K562 (cell line): ENCODE data around the gene TLE6. TPM values are rescaled to one million over a fixed set of nuclear protein-coding genes. Genes with fewer than 3 reads are reported as not detected.

Source experiments
- ATAC-seq: fragments of 200-7000 bp; cut with Tn5 transposase; 3 replicates; pipeline ENCODE4 v1.9.1; 2020; ENCODE audit warnings: moderate library complexity
- BruUV-seq: library from RNA; stranded (reverse); fragments of 400-500 nt; replicated peaks from 2 replicates; lab custom pipeline; 2021; lab: Mats Ljungman, UMichigan
- CTCF ChIA-PET: fragments of 300-600 bp; formaldehyde crosslinking; extraction: SDS; loops from one replicate; lab custom pipeline; 2021; ENCODE audit warnings: low intra/inter-chr PET ratio; lab: Yijun Ruan, JAX
- POLR2A ChIA-PET: fragments of 300-600, 350-650 bp; sonication (Branson Sonifier 250); formaldehyde crosslinking; extraction: SDS; loops from one replicate; lab custom pipeline; 2021; ENCODE audit warnings: antibody characterized with exemption, inconsistent platforms; lab: Yijun Ruan, JAX
- DNase-seq, 4 experiments: peaks; one replicate each; pipeline versions ENCODE4 v3.0.0 to v3.0.0-alpha.2; 2011 to 2018; ENCODE audit warnings: low spot score in 3 of 4, mixed read lengths in 3 of 4; ENCODE audit errors: extremely low read depth in 1 of 4
- FAIRE-seq: peaks from 2 replicates; lab custom pipeline; 2011; peaks lifted over from hg19 to GRCh38; lab: Jason Lieb, UNC
- H2AFZ ChIP-seq: 2 replicates; pipeline ENCODE4 v1.6.0; 2011; ENCODE audit warnings: low read depth, low read length, control low read depth, inconsistent platforms
- H3K27ac ChIP-seq: fragments of 200-600 bp; 3 replicates; pipeline ENCODE4 v1.8.0; 2011; ENCODE audit warnings: low read depth, mild to moderate bottlenecking, control low read depth, inconsistent platforms, low read length, moderate library complexity, mixed read lengths; ENCODE audit errors: extremely low read depth
- H3K27me3 ChIP-seq, 2 experiments: fragments of 300-600 bp in 1 of 2; 2 replicates in 1 of 2; 3 replicates in 1 of 2; pipeline versions ENCODE4 v1.6.0 to v1.8.0; 2011; ENCODE audit warnings: inconsistent platforms in 2 of 2, low read length in 2 of 2, mild to moderate bottlenecking in 1 of 2, mixed read lengths in 1 of 2, moderate library complexity in 1 of 2; ENCODE audit not compliant: control insufficient read depth in 2 of 2, insufficient read depth in 2 of 2
- H3K36me3 ChIP-seq: fragments of 300-600 bp; 3 replicates; pipeline ENCODE4 v1.8.0; 2011; ENCODE audit warnings: mild to moderate bottlenecking, low read length, inconsistent platforms; ENCODE audit not compliant: control insufficient read depth, insufficient read depth
- H3K4me1 ChIP-seq, 2 experiments: fragments of 200-600 bp in 1 of 2; replicated peaks in 1 of 2; 2 replicates in 1 of 2; 3 replicates in 1 of 2; pipeline versions ENCODE4 v1.5.1 to v1.8.0; 2011; ENCODE audit warnings: inconsistent platforms in 2 of 2, low read length in 2 of 2, mild to moderate bottlenecking in 1 of 2, mixed read lengths in 1 of 2, moderate library complexity in 1 of 2; ENCODE audit not compliant: control insufficient read depth in 2 of 2, insufficient read depth in 2 of 2
- H3K4me2 ChIP-seq: 2 replicates; pipeline ENCODE4 v1.6.1; 2011; ENCODE audit warnings: low read length, control low read depth, inconsistent platforms, mixed read lengths; ENCODE audit not compliant: insufficient read depth
- H3K4me3 ChIP-seq: fragments of 200-600 bp; sonication (generic), shearing (Covaris generic); 2 replicates; pipeline ENCODE4 v1.5.1; 2016; ENCODE audit warnings: control low read depth, inconsistent platforms
- H3K79me2 ChIP-seq: fragments of 200-600 bp; 3 replicates; pipeline ENCODE4 v1.8.0; 2011; ENCODE audit warnings: low read length, inconsistent platforms; ENCODE audit not compliant: control insufficient read depth, insufficient read depth
- H3K9ac ChIP-seq, 2 experiments: 2 replicates each; pipeline versions ENCODE4 v1.6.0 to v1.6.1; 2011; ENCODE audit warnings: low read depth in 2 of 2, low read length in 2 of 2, control low read depth in 1 of 2, inconsistent platforms in 1 of 2, mild to moderate bottlenecking in 1 of 2, mixed read lengths in 1 of 2; ENCODE audit not compliant: insufficient read depth in 1 of 2
- H3K9me1 ChIP-seq: one replicate; pipeline ENCODE4 v1.6.0; 2011; ENCODE audit warnings: inconsistent platforms, mild to moderate bottlenecking, low read length, moderate library complexity; ENCODE audit not compliant: control insufficient read depth, insufficient read depth
- H3K9me3 ChIP-seq: replicated peaks from 2 replicates; pipeline ENCODE4 v1.5.1; 2011; ENCODE audit warnings: low read depth, low read length, inconsistent platforms; ENCODE audit not compliant: control insufficient read depth, insufficient read depth
- H4K20me1 ChIP-seq: replicated peaks from 2 replicates; pipeline ENCODE4 v1.6.1; 2011; ENCODE audit warnings: low read length, inconsistent platforms, mixed read lengths; ENCODE audit not compliant: control insufficient read depth, insufficient read depth
- DIDO1 ChIP-seq: fragments of 450-650 bp; IDR thresholded peaks from 2 replicates; pipeline ENCODE4 v1.6.1; 2016; ENCODE audit warnings: low read depth, missing biosample characterization, missing genetic modification characterization
- FOXA3 ChIP-seq, 2 experiments: fragments of 450-650 bp in 1 of 2; sonication (generic) in 1 of 2; formaldehyde crosslinking; IDR thresholded peaks in 1 of 2; conservative IDR thresholded peaks in 1 of 2; 2 replicates each; pipeline versions ENCODE4 v1.4.0 to v1.8.0; 2020 to 2022; ENCODE audit warnings: mild to moderate bottlenecking in 2 of 2, missing genetic modification reagents in 1 of 2
- RAD21 ChIP-seq, 2 experiments: fragments of 250-450 bp in 1 of 2; fragments of 450-650 bp in 1 of 2; sonication (Bioruptor Pico) in 1 of 2; formaldehyde crosslinking in 1 of 2; IDR thresholded peaks in 1 of 2; conservative IDR thresholded peaks in 1 of 2; 2 replicates each; pipeline versions ENCODE4 v1.4.0 to v1.8.0; 2020 to 2022; ENCODE audit warnings: mild to moderate bottlenecking in 2 of 2, moderate library complexity in 1 of 2
- ZNF76 ChIP-seq: fragments of 250-450 bp; sonication (Bioruptor Pico); IDR thresholded peaks from 2 replicates; pipeline ENCODE4 v1.4.0; 2020; ENCODE audit warnings: mild to moderate bottlenecking, moderate library complexity, borderline replicate concordance
- ZNF766 ChIP-seq: fragments of 200-800 bp; sonication (Bioruptor generic); conservative IDR thresholded peaks from 2 replicates; pipeline ENCODE4 v1.6.1; 2016; ENCODE audit warnings: missing genetic modification characterization, missing compliant biosample characterization
- WGBS: fragments of 100-300 bp; shearing (Covaris generic); methylation state at CpG from one replicate; pipeline ENCODE4 v1.1.6; 2016; ENCODE audit warnings: low coverage, mixed read lengths; ENCODE audit not compliant: insufficient coverage; ENCODE audit errors: missing lambda C conversion rate; 5-methylcytosine and 5-hydroxymethylcytosine counted together
- in situ Hi-C: fragments of 300-500 bp; cut with MboI; formaldehyde crosslinking; loops from 4 replicates; pipeline ENCODE4 v1.15.0; 2018; ENCODE audit warnings: inconsistent platforms, mixed read lengths
- intact Hi-C: fragments of 100-400 bp; cut with micrococcal nuclease; formaldehyde crosslinking; loops from 2 replicates; pipeline ENCODE4 v1.14.2; 2022
- polyA plus RNA-seq, 8 experiments: library from polyadenylated mRNA; depleted of rRNA in 4 of 8; stranded (reverse) in 5 of 8; unstranded in 3 of 8; fragments of >200 nt; fragmentation: Nextera tagmentation in 2 of 8; fragmentation: Illumina TruSeq in 1 of 8; extraction: Ambion mirVana in 2 of 8; extraction: Trizol in 1 of 8; gene quantifications; 2 replicates each; pipeline versions ENCODE4 v1.2.1 to v1.2.3, GENCODE V29; 2011 to 2014; ENCODE audit warnings: inconsistent platforms in 1 of 8, missing spikeins in 1 of 8
- total RNA-seq, 7 experiments: library from RNA; depleted of rRNA in 6 of 7; stranded (reverse); fragments of >200 nt in 6 of 7; fragmentation: Illumina TruSeq in 2 of 7; extraction: Trizol in 2 of 7; gene quantifications; 2 replicates each; pipeline versions ENCODE4 v1.2.1 to v1.2.3, GENCODE V29; 2011 to 2021; ENCODE audit warnings: low replicate concordance in 1 of 7
- TF ChIP-seq, protein P1 (sequence below): fragments of 250-450 bp; sonication (Bioruptor Pico); IDR thresholded peaks from 2 replicates; pipeline ENCODE4 v1.8.0; 2022; ENCODE audit warnings: inconsistent platforms
- TF ChIP-seq, protein P2 (sequence below): fragments of 450-650 bp; IDR thresholded peaks from 2 replicates; pipeline ENCODE4 v1.6.1; 2017; ENCODE audit warnings: mild to moderate bottlenecking, moderate library complexity
- TF ChIP-seq, protein P3 (sequence below): fragments of 250-450 bp; sonication (Bioruptor Pico); IDR thresholded peaks from 2 replicates; pipeline ENCODE4 v1.8.0; 2021; ENCODE audit warnings: mild to moderate bottlenecking, moderate library complexity

Gene TLE6
- total and polyA plus RNA-seq, 9 of the 15 experiments (the other 6 are each of a cell fraction or from before 2014, with no cell fraction given), result 1.1 to 6.1 (median 2.5) TPM

DNA sequence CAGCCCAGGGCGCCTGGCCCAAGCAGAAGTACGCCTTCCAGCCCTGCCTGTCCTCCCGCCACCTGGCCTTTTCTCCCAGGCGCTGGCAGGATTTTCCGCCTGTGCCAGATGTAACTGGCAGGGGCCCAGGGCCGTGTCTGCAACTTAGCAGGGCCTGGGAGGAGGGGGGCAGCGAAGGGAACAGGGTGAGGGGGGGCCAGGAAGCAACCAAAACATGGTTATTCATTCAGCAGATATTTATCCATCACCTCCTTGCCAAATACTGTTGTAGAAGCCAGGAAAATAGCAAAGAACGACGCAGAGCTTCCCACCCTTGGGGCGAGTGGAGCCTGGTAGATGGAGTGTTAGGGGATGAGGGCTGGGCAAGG is 5.6 kb downstream of the TLE6 start:
- in situ Hi-C loops (no loop called here), intact Hi-C loops (no loop called here)
- POLR2A ChIA-PET, result interaction anchor here (0.6 to 1.2 kb wide), 5 partner anchors 15 to 716 kb away, joined by 3 to 4 read pairs (median 3); partner anchors contain the start of gene ZNF77
- H3K4me1 ChIP-seq, result peaks cover 3 to 40% of the 10 kb centered on the region in 2 experiments; a peak in 4 of 5 replicates
- no peaks in the 10 kb centered on the region for H3K9me3 ChIP-seq
- no peak overlapping the region for H3K27ac ChIP-seq
- 0 out of 4 replicates have a peak overlapping the region, but pooled peaks of 1 of the 2 experiments have one; percentile 0 for H3K9ac ChIP-seq
- H4K20me1 ChIP-seq, result no peaks in the 10 kb centered on the region
- no peaks in the 10 kb centered on the region for H3K9me1 ChIP-seq
- no peaks in the 10 kb centered on the region for H3K79me2 ChIP-seq
- no peak overlapping the region for H3K4me2 ChIP-seq
- no peak for FAIRE-seq
- DNase-seq, result no peak
- CTCF ChIA-PET, result no interaction called here
- H3K27me3 ChIP-seq, result peaks cover 0 to 13% of the 10 kb centered on the region in 2 experiments; a peak in 2 of 5 replicates
- H3K4me3 ChIP-seq, result no peak overlapping the region
- ATAC-seq, result no peak
- TF ChIP-seq, protein P1, sequence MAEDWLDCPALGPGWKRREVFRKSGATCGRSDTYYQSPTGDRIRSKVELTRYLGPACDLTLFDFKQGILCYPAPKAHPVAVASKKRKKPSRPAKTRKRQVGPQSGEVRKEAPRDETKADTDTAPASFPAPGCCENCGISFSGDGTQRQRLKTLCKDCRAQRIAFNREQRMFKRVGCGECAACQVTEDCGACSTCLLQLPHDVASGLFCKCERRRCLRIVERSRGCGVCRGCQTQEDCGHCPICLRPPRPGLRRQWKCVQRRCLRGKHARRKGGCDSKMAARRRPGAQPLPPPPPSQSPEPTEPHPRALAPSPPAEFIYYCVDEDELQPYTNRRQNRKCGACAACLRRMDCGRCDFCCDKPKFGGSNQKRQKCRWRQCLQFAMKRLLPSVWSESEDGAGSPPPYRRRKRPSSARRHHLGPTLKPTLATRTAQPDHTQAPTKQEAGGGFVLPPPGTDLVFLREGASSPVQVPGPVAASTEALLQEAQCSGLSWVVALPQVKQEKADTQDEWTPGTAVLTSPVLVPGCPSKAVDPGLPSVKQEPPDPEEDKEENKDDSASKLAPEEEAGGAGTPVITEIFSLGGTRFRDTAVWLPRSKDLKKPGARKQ, result no peak
- TF ChIP-seq, protein P2, sequence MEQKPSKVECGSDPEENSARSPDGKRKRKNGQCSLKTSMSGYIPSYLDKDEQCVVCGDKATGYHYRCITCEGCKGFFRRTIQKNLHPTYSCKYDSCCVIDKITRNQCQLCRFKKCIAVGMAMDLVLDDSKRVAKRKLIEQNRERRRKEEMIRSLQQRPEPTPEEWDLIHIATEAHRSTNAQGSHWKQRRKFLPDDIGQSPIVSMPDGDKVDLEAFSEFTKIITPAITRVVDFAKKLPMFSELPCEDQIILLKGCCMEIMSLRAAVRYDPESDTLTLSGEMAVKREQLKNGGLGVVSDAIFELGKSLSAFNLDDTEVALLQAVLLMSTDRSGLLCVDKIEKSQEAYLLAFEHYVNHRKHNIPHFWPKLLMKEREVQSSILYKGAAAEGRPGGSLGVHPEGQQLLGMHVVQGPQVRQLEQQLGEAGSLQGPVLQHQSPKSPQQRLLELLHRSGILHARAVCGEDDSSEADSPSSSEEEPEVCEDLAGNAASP, result no peak
- TF ChIP-seq DIDO1 (tag) (no peak), ZNF766 (no peak), ZNF76 (CRISPR knock-in tag) (no peak), RAD21 (CRISPR knock-in tag; conservative IDR thresholded peaks at IDR 0.05 in 1 of 2, IDR thresholded peaks at IDR 0.05 in 1 of 2) (no peak), FOXA3 (CRISPR knock-in tag; conservative IDR thresholded peaks at IDR 0.05 in 1 of 2, IDR thresholded peaks at IDR 0.05 in 1 of 2) (no peak)
- TF ChIP-seq, protein P3, sequence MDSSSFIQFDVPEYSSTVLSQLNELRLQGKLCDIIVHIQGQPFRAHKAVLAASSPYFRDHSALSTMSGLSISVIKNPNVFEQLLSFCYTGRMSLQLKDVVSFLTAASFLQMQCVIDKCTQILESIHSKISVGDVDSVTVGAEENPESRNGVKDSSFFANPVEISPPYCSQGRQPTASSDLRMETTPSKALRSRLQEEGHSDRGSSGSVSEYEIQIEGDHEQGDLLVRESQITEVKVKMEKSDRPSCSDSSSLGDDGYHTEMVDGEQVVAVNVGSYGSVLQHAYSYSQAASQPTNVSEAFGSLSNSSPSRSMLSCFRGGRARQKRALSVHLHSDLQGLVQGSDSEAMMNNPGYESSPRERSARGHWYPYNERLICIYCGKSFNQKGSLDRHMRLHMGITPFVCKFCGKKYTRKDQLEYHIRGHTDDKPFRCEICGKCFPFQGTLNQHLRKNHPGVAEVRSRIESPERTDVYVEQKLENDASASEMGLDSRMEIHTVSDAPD (CRISPR knock-in tag), result no peak
- no peak overlapping the region for H2AFZ ChIP-seq
- WGBS, result 40% methylated on average over 8 of the region's 10 CpGs
- BruUV-seq, result no TSS peak
- no peaks in the 10 kb centered on the region for H3K36me3 ChIP-seq
